Left lung (tissue), 10 donors: ENCODE measurements around the gene ZNF445. TPM values are rescaled to one million over a fixed set of nuclear protein-coding genes. Genes with fewer than 3 reads are reported as not detected.
"Not testable (repeated sequence)": the region's sequence is repeated elsewhere in the genome, so short reads cannot be mapped to it uniquely, and the experiment has no call there.

Experiments
- ATAC-seq: fragments of 200-7000 bp; cut with Tn5 transposase; one replicate; pipeline ENCODE4 v1.9.1; 2020; ENCODE audit warnings: moderate library complexity
- DNase-seq, 4 donors: peaks; one replicate each; pipeline ENCODE4 v3.0.0-alpha.2; 2013 to 2020
- H3K27ac ChIP-seq, 2 donors: fragments of 200-600 bp; sonication (generic) in 1 of 2; one replicate each; pipeline versions ENCODE4 v1.5.0 to v1.8.0; 2020 to 2021
- H3K27me3 ChIP-seq, 2 donors: fragments of 200-600 bp; sonication (generic) in 1 of 2; one replicate each; pipeline versions ENCODE4 v1.5.0 to v1.8.0; 2020 to 2021
- H3K36me3 ChIP-seq, 2 donors: fragments of 200-600 bp; sonication (generic) in 1 of 2; one replicate each; pipeline versions ENCODE4 v1.5.0 to v1.8.0; 2020 to 2021
- H3K4me1 ChIP-seq, 2 donors: fragments of 200-600 bp; one replicate each; pipeline ENCODE4 v1.8.0; 2021
- H3K4me3 ChIP-seq, 2 donors: fragments of 200-600 bp; sonication (generic) in 1 of 2; one replicate each; pipeline versions ENCODE4 v1.5.0 to v1.8.0; 2020 to 2021; ENCODE audit warnings: mild to moderate bottlenecking in 1 of 2
- H3K9me3 ChIP-seq, 2 donors: fragments of 200-600 bp; sonication (generic) in 1 of 2; one replicate each; pipeline versions ENCODE4 v1.5.0 to v1.8.0; 2020 to 2021
- CTCF ChIP-seq, 2 donors: fragments of 200-600 bp; sonication (generic) in 1 of 2; IDR thresholded peaks; one replicate each; pipeline versions ENCODE4 v1.5.0 to v1.8.0; 2021; ENCODE audit warnings: antibody characterized with exemption in 2 of 2
- intact Hi-C, 2 donors: fragments of 100-400 bp; cut with DNase I; formaldehyde crosslinking; loops; one replicate each; pipeline versions ENCODE4 v1.11.2 to v1.14.2; 2022
- polyA plus RNA-seq, 6 donors: library from polyadenylated mRNA; unstranded; fragments of 120-200 nt; gene quantifications; one replicate each; pipeline ENCODE4 v1.2.1, GENCODE V29; 2013; ENCODE audit not compliant: insufficient read length in 6 of 6
- total RNA-seq, 2 donors: library from RNA; stranded (reverse); fragmentation: NEBNext Ultra II Directional; extraction: Animal tissue kit (Norgen Biotek cat#: 25700); gene quantifications; one replicate each; pipeline ENCODE4 v1.2.1, GENCODE V29; 2021
- donor health status: DM: no; HTN: yes; CAD: no.
- donor health status: DM: no; HTN: no; CAD: no.

Gene ZNF445
- total and polyA plus RNA-seq, 8 donors, result 18.1 to 33.5 (median 27.8) TPM

GRCh38 chr3:44402548-44402947, 74.9 kb downstream of the ZNF445 start:
- no peak for ATAC-seq
- H3K4me1 ChIP-seq, result no peaks in the 10 kb centered on the region
- H3K36me3 ChIP-seq, result peaks cover 0 to 17% of the 10 kb centered on the region in 2 donors
- no peak overlapping the region for H3K27ac ChIP-seq
- H3K27me3 ChIP-seq, result no peaks in the 10 kb centered on the region
- DNase-seq, result no peak
- no peaks in the 10 kb centered on the region for H3K9me3 ChIP-seq
- no peak for TF ChIP-seq CTCF (IDR thresholded peaks at IDR 0.05)
- H3K4me3 ChIP-seq, result no peak overlapping the region
- intact Hi-C loops, result no loop called here

GRCh38 chr3:44400771-44401170, 76.7 kb downstream of the ZNF445 start:
- Histone ChIP-seq H3K27ac (no peak overlapping the region), H3K4me3 (no peak overlapping the region), H3K4me1 (no peaks in the 10 kb centered on the region), H3K27me3 (no peaks in the 10 kb centered on the region), H3K36me3 (peaks cover 0 to 24% of the 10 kb centered on the region in 2 donors), H3K9me3 (no peaks in the 10 kb centered on the region)
- TF ChIP-seq CTCF (IDR thresholded peaks at IDR 0.05), result no peak
- no peak for DNase-seq
- ATAC-seq, result no peak
- intact Hi-C loops, result no loop called here

GRCh38 chr3:44398853-44399252, 78.6 kb downstream of the ZNF445 start:
- Histone ChIP-seq H3K36me3 (peaks cover 0 to 26% of the 10 kb centered on the region in 2 donors), H3K27ac (no peak overlapping the region), H3K4me3 (no peak overlapping the region), H3K4me1 (no peaks in the 10 kb centered on the region), H3K27me3 (no peaks in the 10 kb centered on the region), H3K9me3 (no peaks in the 10 kb centered on the region)
- intact Hi-C loops, result no loop called here
- TF ChIP-seq CTCF (IDR thresholded peaks at IDR 0.05), result no peak
- no peak for ATAC-seq
- DNase-seq, result no peak

- ATAC-seq, intact Hi-C loops, H3K4me3 ChIP-seq, DNase-seq, H3K4me1 ChIP-seq, H3K27ac ChIP-seq, H3K27me3 ChIP-seq, H3K9me3 ChIP-seq: not testable (repeated sequence)
- peaks cover 0 to 26% of the 10 kb centered on the region in 2 donors for H3K36me3 ChIP-seq
Observed at GRCh38 chr3:44398271-44398670, 79.2 kb downstream of the ZNF445 start.

- DNase-seq, result no peak
- Histone ChIP-seq H3K4me3 (no peak overlapping the region), H3K9me3 (no peaks in the 10 kb centered on the region), H3K4me1 (no peaks in the 10 kb centered on the region), H3K27me3 (no peaks in the 10 kb centered on the region), H3K36me3 (peaks cover 0 to 17% of the 10 kb centered on the region in 2 donors), H3K27ac (no peak overlapping the region)
- no peak for ATAC-seq
- intact Hi-C loops, result no loop called here
- TF ChIP-seq CTCF (IDR thresholded peaks at IDR 0.05), result no peak
Observed at GRCh38 chr3:44396200-44397171, 81.0 kb downstream of the ZNF445 start.
